ENCODE data around the gene CDK9. TPM values are rescaled to one million over a fixed set of nuclear protein-coding genes. Genes with fewer than 3 reads are reported as not detected.

Gene CDK9
- 29.1 TPM for polyA plus RNA-seq (2013, experiment 1 of 2)
- polyA plus RNA-seq (2013, experiment 2 of 2) = 30.0 TPM

DNA sequence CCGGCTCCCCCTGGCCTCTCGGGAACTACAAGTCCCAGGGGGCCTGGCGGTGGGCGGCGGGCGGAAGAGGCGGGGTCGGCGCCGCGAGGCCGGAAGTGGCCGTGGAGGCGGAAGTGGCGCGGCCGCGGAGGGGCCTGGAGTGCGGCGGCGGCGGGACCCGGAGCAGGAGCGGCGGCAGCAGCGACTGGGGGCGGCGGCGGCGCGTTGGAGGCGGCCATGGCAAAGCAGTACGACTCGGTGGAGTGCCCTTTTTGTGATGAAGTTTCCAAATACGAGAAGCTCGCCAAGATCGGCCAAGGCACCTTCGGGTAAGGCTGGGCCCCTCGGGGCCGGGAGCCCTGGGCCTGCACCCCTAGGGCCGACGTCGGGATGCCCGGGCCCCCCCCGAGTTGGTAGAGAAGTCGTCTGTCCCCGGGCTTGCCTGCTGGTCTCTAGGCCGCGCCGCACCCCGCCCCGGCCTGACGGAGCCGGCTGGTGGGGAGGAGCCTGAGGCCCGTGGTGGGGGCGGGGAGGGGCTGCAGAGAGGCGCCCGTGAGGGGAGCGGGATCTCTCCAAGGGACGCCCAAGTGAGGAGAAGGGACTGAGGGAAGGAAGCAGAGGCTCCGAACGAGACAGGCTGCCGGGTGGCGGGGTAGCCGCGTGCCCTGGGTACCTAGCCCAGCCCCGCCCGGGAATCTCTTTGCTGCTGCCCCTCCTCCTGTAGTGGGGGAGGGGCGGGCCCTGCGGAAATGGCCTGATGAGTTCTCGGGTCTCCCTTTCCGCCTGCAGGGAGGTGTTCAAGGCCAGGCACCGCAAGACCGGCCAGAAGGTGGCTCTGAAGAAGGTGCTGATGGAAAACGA is at the start of gene CDK9:
Gene CDK9 (plus strand): TSS at position 102 of the 840 bp plus-strand sequence. CDS start 115 bp downstream, at position 217.
- Histone ChIP-seq H3K79me1 (ENCODE audit: low read depth, low read length) (peaks cover 10% of the 10 kb centered on the region), H3K14ac (ENCODE audit: low read length) (peak within 1 kb of the TSS; percentile 87)

GRCh38 chr9:127738666-127739065 is 47.2 kb upstream of the CDK9 start:
- H3K27me3 ChIP-seq (ENCODE audit: control insufficient read depth in 3 of 3, insufficient read depth in 3 of 3, low read depth in 1 of 3, low read length in 3 of 3) = no peaks in the 10 kb centered on the region
- peak overlapping the region; percentile 26 for H2BK12ac ChIP-seq (ENCODE audit: low read length)

More for the DNA sequence above, at the start of gene CDK9:
- WGBS, 2 donors (ENCODE audit: extremely low coverage in 2 of 2, insufficient read length in 2 of 2, insufficient replicate concordance in 1 of 2) = no CpG with 5 or more reads among the region's 75 CpGs
- H3K27me3 ChIP-seq (ENCODE audit: control insufficient read depth in 3 of 3, insufficient read depth in 3 of 3, low read depth in 1 of 3, low read length in 3 of 3) = peaks cover 0 to 15% (median 0%) of the 10 kb centered on the region in 3 experiments
- peak within 1 kb of the TSS; percentile 87 for H3K9ac ChIP-seq (ENCODE audit: low read depth, low read length, poor library complexity)
- H4K91ac ChIP-seq (ENCODE audit: low read depth, low read length, poor library complexity) = no peak within 1 kb of the TSS
- no peak within 1 kb of the TSS for H4K8ac ChIP-seq (ENCODE audit: low read depth, low read length)
- H2AFZ ChIP-seq (ENCODE audit: low read length) = peak within 1 kb of the TSS; percentile 98
- H3K27ac ChIP-seq (replicated peaks; ENCODE audit: low read length) = peak within 1 kb of the TSS; percentile 86
- H2BK15ac ChIP-seq (ENCODE audit: low read length) = peak within 1 kb of the TSS; percentile 33
- no peaks in the 10 kb centered on the region for H3K9me3 ChIP-seq (replicated peaks in 1 of 2; ENCODE audit: control insufficient read depth in 2 of 2, insufficient read depth in 1 of 2, low read depth in 1 of 2, low read length in 2 of 2)
- H3K23ac ChIP-seq (ENCODE audit: low read depth, low read length, poor library complexity) = peak within 1 kb of the TSS; percentile 77
- peak within 1 kb of the TSS; percentile 88 for H2BK5ac ChIP-seq (ENCODE audit: low read length)
- H2AK5ac ChIP-seq (ENCODE audit: low read depth, low read length) = peak within 1 kb of the TSS; percentile 60
- DNase-seq (ENCODE audit: low spot score) = peak; percentile 91
- peak within 1 kb of the TSS; percentile 92 to 95 for H3K4me3 ChIP-seq (ENCODE audit: low read length in 2 of 2)
- peak within 1 kb of the TSS; percentile 47 for H2BK120ac ChIP-seq (ENCODE audit: low read depth, low read length)
- peaks cover 3 to 8% of the 10 kb centered on the region in 2 donors for H3K4me1 ChIP-seq (ENCODE audit: control insufficient read depth in 2 of 2, insufficient read depth in 1 of 2, low read depth in 1 of 2, low read length in 2 of 2)
- H3K36me3 ChIP-seq (replicated peaks in 1 of 2; ENCODE audit: control insufficient read depth in 2 of 2, insufficient read depth in 2 of 2, low read length in 2 of 2) = peaks cover 39 to 44% of the 10 kb centered on the region in 2 donors
- H3K18ac ChIP-seq (ENCODE audit: low read length) = peak within 1 kb of the TSS; percentile 98
- peak within 1 kb of the TSS; percentile 90 for H3K4me2 ChIP-seq (ENCODE audit: insufficient read depth, low read length, poor library complexity, severe bottlenecking)
- H2BK12ac ChIP-seq (ENCODE audit: low read length) = no peak within 1 kb of the TSS
- no peak within 1 kb of the TSS for H3K4ac ChIP-seq (ENCODE audit: low read length)

GRCh38 chr9:127739614-127740330 is 46.1 kb upstream of the CDK9 start:
- Histone ChIP-seq H4K8ac (ENCODE audit: low read depth, low read length) (no peak overlapping the region), H2BK12ac (ENCODE audit: low read length) (no peak overlapping the region), H3K4me1 (ENCODE audit: control insufficient read depth in 2 of 2, insufficient read depth in 1 of 2, low read depth in 1 of 2, low read length in 2 of 2) (peaks cover 8 to 17% of the 10 kb centered on the region in 2 donors), H3K27ac (replicated peaks; ENCODE audit: low read length) (no peak overlapping the region), H4K91ac (ENCODE audit: low read depth, low read length, poor library complexity) (peak overlapping the region; percentile 68), H2BK15ac (ENCODE audit: low read length) (no peak overlapping the region), H3K36me3 (replicated peaks in 1 of 2; ENCODE audit: control insufficient read depth in 2 of 2, insufficient read depth in 2 of 2, low read length in 2 of 2) (peaks cover 0 to 6% of the 10 kb centered on the region in 2 donors), H3K23ac (ENCODE audit: low read depth, low read length, poor library complexity) (peak overlapping the region; percentile 35), H3K14ac (ENCODE audit: low read length) (no peak overlapping the region), H3K9ac (ENCODE audit: low read depth, low read length, poor library complexity) (no peak overlapping the region), H2BK120ac (ENCODE audit: low read depth, low read length) (no peak overlapping the region), H2AK5ac (ENCODE audit: low read depth, low read length) (peak overlapping the region; percentile 74), H2AFZ (ENCODE audit: low read length) (peak overlapping the region; percentile 32), H3K79me1 (ENCODE audit: low read depth, low read length) (no peaks in the 10 kb centered on the region), H3K4me2 (ENCODE audit: insufficient read depth, low read length, poor library complexity, severe bottlenecking) (no peak overlapping the region), H3K18ac (ENCODE audit: low read length) (no peak overlapping the region), H3K9me3 (replicated peaks in 1 of 2; ENCODE audit: control insufficient read depth in 2 of 2, insufficient read depth in 1 of 2, low read depth in 1 of 2, low read length in 2 of 2) (no peaks in the 10 kb centered on the region), H3K27me3 (ENCODE audit: control insufficient read depth in 3 of 3, insufficient read depth in 3 of 3, low read depth in 1 of 3, low read length in 3 of 3) (peaks cover 0 to 3% (median 0%) of the 10 kb centered on the region in 3 experiments), H2BK5ac (ENCODE audit: low read length) (peak overlapping the region; percentile 49), H3K4me3 (ENCODE audit: low read length in 2 of 2) (no peak overlapping the region), H3K4ac (ENCODE audit: low read length) (no peak overlapping the region)
- DNase-seq (ENCODE audit: low spot score) = no peak
- no CpG with 5 or more reads among the region's 19 CpGs for WGBS, 2 donors (ENCODE audit: extremely low coverage in 2 of 2, insufficient read length in 2 of 2, insufficient replicate concordance in 1 of 2)

More at GRCh38 chr9:127738666-127739065, 47.2 kb upstream of the CDK9 start:
- Histone ChIP-seq H4K91ac (ENCODE audit: low read depth, low read length, poor library complexity) (no peak overlapping the region), H3K9me3 (replicated peaks in 1 of 2; ENCODE audit: control insufficient read depth in 2 of 2, insufficient read depth in 1 of 2, low read depth in 1 of 2, low read length in 2 of 2) (no peaks in the 10 kb centered on the region), H3K4me3 (ENCODE audit: low read length in 2 of 2) (no peak overlapping the region), H4K8ac (ENCODE audit: low read depth, low read length) (no peak overlapping the region), H3K14ac (ENCODE audit: low read length) (no peak overlapping the region), H3K79me1 (ENCODE audit: low read depth, low read length) (no peaks in the 10 kb centered on the region), H3K18ac (ENCODE audit: low read length) (peak overlapping the region; percentile 27), H2BK15ac (ENCODE audit: low read length) (peak overlapping the region; percentile 39), H3K4me2 (ENCODE audit: insufficient read depth, low read length, poor library complexity, severe bottlenecking) (no peak overlapping the region), H3K36me3 (replicated peaks in 1 of 2; ENCODE audit: control insufficient read depth in 2 of 2, insufficient read depth in 2 of 2, low read length in 2 of 2) (peaks cover 0 to 2% of the 10 kb centered on the region in 2 donors), H3K4ac (ENCODE audit: low read length) (no peak overlapping the region), H2AFZ (ENCODE audit: low read length) (no peak overlapping the region), H2AK5ac (ENCODE audit: low read depth, low read length) (peak overlapping the region; percentile 68), H2BK120ac (ENCODE audit: low read depth, low read length) (no peak overlapping the region), H3K23ac (ENCODE audit: low read depth, low read length, poor library complexity) (no peak overlapping the region), H3K9ac (ENCODE audit: low read depth, low read length, poor library complexity) (peak overlapping the region; percentile 54), H3K4me1 (ENCODE audit: control insufficient read depth in 2 of 2, insufficient read depth in 1 of 2, low read depth in 1 of 2, low read length in 2 of 2) (peaks cover 11 to 21% of the 10 kb centered on the region in 2 donors), H3K27ac (replicated peaks; ENCODE audit: low read length) (no peak overlapping the region), H2BK5ac (ENCODE audit: low read length) (peak overlapping the region; percentile 62)
- DNase-seq (ENCODE audit: low spot score) = no peak
- WGBS, 2 donors (ENCODE audit: extremely low coverage in 2 of 2, insufficient read length in 2 of 2, insufficient replicate concordance in 1 of 2) = no CpG with 5 or more reads among the region's 13 CpGs
